SKM-1 (cell line): ENCODE data around the gene KRTAP13-1.

Experiments
- DNase-seq: peaks from one replicate; lab custom pipeline; 2025; ENCODE audit not compliant: unreplicated experiment; lab: John Stamatoyannopoulos, UW

Gene KRTAP13-1, protein sequence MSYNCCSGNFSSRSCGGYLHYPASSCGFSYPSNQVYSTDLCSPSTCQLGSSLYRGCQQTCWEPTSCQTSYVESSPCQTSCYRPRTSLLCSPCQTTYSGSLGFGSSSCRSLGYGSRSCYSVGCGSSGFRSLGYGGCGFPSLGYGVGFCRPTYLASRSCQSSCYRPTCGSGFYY

DNA sequence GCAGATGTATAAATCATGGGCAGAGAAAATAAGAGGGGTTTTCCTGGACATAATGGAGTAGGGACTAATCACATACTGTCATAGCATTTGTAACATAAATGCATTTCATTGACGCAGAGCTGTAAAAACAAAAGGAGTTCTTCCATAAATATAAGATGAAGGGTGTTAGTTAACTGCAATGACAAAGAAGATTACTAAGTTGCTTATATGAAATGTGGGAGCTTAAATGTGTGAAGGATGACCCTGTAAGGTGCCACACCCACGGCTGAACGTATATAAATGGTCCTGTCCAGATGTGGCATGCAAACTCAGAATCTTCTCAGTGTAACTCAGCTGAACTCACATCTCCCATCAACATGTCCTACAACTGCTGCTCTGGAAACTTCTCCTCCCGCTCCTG is at the start of gene KRTAP13-1:
Gene KRTAP13-1 (plus strand): TSS at position 301 of the 400 bp plus-strand sequence. CDS start 56 bp downstream, at position 357.
- DNase-seq = no peak

DNA sequence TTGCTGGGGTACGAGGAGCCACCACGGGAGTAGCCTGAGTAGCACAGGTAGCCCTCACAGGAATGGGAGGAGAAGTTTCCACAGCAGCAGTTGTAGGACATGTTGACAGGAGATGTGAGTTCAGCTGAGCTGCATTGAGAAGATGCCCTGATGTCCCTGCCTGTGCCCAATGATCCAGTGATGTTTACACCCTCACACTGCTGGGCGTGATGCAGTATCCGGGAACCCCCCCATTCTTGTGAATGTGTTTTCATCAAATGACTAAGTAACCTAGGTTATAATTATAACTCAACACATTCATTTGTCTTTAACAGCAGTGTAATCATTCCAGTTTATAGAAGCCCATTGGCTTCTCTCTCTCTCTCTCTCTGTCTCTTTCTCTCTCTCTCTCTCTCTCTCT is 47.3 kb upstream of the KRTAP13-1 start, which contains the start of gene KRTAP23-1:
Gene KRTAP23-1 (minus strand): TSS at position 101 of the 400 bp plus-strand sequence. CDS start 0 bp downstream, at position 101.
- DNase-seq = no peak

DNA sequence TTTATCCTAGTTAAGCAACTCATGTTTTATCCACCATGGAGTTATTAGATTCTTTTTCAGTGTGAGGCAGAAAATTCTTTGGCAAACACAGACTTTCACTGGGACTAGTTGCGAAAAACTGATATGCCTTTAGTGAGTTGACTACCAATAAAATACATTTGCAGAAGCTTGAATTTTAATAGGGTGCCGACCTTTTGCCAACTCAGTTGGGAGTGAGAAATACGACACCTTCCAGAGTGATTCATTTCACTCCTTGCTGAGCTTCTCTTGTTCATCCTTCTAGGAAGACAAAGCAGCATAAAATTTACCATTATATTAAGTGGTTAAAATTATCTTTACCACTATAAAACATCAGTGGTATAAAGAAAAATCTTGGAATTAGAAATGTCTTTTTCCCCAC is 46.3 kb upstream of the KRTAP13-1 start:
- DNase-seq = no peak

DNA sequence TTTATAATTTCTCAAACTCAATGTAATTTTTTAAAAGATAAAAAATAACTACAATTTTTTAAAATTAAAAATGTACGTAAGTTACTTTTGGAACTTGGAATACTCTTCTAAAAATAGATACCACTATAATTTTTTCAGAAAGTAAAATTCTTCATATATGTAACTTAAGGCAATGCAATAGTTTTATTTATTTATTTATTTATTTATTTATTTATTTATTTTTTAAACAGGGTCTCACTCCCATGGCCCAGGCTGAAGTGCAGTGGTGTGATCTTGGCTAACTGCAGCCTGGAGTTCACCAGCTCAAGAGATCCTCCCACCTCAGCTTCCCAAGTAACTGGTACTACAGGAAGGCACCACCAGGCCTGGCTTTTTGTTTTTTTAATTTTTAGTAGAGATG is 44.3 kb upstream of the KRTAP13-1 start:
- no peak for DNase-seq

DNA sequence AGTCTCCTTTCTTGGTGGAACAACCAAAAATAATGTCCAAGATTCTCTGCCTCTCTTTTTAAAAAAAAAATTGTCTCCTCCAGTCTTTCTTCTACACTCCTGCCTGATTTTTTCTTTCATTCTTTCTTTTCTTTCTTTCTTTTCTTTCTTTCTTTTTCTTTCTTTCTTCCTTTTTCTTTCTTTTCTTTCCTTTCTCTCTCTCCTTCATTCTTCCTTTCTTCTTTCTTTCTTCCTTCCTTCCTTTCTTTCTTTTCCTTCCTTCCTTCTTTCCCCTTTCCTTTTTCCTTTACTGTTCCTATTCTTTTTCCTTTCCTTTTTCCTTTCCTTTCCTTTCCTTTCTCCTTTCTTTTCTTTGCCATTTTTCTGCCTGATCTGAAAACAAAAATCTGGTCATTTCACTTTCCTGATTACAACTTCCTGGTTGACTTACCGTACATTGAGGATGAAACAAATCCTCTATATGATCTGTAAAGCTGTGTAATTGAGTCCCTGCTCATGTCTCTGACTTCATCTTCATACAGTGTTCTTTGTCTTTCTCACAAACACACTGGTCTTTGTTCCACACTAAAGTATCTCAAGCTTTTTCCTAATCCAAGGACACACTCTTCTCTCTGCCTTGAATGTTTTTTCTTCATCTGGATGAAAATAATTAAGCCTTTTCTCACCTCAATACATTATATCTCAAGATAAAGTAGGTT is 41.4 kb upstream of the KRTAP13-1 start:
- no peak for DNase-seq

DNA sequence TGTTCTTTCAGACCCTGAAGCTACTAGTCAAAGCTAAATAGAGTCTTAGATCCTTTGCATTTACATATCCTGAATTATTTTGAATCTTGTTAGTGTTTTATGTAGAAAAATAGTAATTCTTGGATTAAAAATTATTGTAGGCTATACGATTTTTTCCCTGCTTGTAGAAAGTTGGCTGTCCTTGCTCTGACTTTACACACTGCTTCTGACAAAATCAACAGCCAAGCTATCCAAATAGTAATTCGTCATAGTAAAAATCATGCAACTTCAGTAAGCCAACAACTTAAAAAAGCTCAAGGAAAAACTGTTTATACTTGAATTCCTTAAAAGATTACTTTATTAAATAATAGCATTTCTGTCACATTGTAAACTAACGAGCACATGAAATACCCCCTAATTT is 39.9 kb upstream of the KRTAP13-1 start:
- DNase-seq = no peak

DNA sequence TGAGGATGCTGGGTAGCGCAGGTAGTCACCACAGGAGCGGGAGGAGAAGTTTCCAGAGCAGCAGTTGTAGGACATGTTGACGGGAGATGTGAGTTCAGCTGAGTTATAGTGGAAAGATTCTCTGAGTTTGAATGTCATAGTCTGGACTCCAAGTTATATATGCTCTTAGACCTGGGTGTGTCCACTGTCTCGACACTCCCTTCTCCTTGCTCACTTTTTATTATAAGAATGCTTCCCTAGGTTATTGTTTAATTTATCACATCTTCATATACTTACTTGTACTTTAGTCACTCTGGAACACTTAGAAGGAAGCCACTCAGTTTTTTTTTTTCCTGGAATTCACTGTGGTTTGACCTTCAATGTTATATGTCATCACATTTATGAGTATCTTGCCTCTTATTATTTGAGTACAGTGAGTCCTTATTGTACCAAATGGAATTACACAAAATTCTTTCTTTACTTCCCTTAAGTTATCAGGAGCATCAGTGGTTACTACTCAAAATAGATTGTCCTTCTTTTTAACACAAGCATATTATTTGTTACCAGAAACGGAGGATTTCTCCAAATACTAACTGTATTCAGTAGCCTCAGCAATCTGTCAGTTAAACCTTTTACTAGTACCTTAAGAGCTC is 23.6 kb upstream of the KRTAP13-1 start, which contains the start of gene KRTAP13-2:
Gene KRTAP13-2 (minus strand): TSS at position 133 of the 632 bp plus-strand sequence. CDS start 58 bp downstream, at position 75.
- no peak for DNase-seq

DNA sequence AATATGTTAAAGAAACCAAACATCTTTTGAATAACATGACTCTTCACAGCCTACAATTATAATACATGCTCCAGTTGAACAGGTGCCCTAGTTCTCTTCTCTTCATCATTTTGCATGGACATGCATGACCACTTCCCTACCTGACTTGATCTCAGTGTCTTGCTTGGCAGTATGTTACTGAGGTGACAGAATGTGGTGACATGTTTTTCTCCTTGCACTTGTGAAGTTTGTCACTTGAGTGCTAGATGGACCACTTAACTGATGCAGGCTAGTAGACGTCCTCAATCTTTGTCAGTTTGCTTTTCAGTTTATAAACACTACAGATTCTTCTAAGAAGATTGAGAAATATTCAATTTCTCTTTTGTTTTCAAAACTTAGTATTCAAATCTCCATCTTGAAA is 13.6 kb upstream of the KRTAP13-1 start:
- no peak for DNase-seq

DNA sequence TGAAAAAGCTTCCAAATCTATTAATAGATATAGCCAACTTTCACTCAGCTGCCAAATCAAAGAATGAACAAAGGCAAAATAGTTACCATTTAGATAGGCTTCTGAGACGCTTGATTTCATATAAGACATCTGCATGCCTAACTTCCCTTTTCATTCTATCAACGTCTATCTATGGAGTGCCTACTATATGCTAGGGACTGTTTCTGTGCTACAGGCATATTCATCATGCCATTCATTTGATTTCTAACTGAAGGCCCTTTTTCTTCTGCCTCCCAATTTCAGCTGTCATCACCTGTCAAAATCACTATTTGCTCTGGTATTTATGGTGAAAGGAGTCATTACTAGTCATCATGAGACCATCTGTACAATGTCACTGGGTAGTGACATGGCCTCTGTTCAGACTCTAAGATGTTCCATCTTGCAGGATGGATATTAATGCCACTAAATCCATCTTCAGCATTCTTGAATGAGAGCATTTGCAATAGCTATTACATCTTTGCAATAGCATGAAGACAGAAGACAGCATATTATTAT is 4.3 kb upstream of the KRTAP13-1 start:
- DNase-seq = no peak

DNA sequence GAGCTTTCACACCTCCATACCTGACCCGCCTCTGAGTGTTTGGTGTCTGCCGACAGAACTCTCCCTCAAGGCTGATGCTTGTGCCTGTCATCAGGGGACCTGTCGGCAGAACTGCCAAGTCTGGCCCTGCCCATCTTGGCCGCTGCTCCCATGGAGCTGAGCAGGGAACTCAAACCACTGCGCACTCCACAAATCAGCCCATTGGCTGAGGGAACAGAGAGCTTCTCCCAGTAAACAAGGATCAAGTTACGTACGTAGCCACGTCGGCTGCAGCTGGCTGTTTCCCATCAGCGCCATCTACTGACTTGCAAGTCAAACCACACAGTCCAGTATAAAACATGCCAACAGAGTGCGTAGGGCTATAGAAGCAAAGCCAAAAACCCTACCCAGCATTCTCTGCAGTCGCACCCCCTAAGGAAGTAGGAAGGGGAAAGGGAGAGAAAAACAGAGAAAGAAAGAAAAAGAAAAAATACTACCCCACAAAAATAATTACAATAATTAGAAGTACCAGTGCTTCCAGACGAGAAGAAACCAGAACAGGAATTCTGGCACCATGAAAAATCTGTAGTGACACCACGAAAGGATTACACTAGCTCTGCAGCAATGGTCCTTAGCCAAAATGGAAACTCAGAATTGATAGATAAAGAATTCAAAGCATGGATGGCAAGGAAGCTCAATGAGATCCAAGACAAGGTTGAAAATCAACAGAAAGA is 13.1 kb downstream of the KRTAP13-1 start:
- no peak for DNase-seq

DNA sequence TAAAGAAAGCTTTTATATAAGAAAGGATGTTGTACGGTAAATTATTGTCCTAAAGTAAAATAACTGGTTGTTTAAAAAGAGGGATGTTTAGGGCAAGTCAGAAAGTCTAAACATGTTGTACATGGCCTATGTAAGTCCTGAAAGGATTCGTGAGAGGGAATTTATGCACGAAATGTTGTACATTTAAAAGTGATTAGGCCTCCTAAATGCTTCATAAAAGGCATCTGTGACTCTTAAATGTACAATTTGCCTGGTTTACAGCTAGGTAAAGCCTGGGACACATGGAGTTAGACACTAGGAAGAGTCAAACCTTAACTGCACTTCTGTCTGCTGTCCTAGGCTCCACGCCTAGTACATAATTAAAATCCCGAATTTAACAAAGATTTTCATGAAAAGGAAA is 20.2 kb downstream of the KRTAP13-1 start:
- DNase-seq = no peak

DNA sequence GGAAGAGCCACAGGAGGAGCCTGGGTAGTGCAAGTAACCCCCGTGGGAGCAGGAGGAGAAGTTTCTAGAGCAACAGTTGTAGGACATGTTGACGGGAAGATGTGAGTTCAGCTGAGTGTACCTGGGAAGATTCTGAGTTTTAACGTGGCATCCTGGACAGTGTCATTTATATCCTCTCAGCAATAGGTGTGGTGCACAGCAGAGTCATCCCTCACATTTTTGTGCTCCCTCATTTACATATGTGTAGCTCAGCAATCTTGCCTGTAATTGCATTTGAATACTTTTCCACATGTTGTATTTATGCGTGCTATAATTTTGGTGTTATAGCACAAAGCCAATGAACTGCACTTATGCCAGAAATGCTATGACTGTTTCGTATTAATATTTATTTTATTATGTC is 30.0 kb downstream of the KRTAP13-1 start, which contains the start of gene KRTAP13-3:
Gene KRTAP13-3 (minus strand): TSS at position 101 of the 400 bp plus-strand sequence. CDS start 14 bp downstream, at position 87.
- DNase-seq = no peak

DNA sequence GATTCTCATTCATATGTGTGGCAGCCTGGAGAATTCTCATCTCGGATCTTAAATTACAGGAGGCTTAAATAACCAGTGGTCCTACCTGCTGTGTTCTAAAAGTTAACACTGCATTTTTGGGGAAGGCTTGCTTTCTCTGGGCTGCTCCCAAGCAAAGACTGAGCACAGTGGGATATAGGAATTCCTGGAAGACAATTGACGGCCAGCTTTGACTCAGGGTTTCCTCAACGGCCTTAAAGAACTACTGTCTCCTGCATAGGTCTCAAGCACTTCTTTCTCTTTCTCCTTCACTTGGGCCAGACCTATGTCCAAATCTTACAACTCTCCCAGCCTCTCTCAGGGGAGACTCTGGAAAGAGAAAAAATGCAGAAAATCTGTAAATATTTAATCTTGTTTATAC is 30.9 kb downstream of the KRTAP13-1 start:
- DNase-seq = no peak

DNA sequence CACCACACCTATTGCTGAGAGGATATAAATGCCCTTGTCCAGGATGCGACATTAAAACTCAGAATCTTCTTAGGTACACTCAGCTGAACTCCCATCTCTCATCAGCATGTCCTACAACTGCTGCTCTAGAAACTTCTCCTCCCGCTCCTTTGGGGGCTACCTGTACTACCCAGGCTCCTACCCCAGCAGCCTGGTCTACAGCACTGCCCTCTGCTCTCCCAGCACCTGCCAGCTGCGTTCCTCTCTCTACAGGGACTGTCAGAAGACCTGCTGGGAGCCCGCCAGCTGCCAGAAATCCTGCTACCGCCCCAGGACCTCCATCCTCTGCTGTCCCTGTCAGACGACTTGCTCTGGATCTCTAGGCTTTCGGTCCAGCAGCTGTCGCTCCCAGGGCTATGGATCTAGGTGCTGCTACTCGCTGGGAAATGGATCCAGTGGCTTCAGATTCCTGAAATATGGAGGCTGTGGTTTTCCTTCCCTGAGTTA is 34.4 kb downstream of the KRTAP13-1 start, which contains the start of gene KRTAP13-4:
Gene KRTAP13-4 (plus strand): TSS at position 51 of the 486 bp plus-strand sequence. CDS start 56 bp downstream, at position 107.
- no peak for DNase-seq

DNA sequence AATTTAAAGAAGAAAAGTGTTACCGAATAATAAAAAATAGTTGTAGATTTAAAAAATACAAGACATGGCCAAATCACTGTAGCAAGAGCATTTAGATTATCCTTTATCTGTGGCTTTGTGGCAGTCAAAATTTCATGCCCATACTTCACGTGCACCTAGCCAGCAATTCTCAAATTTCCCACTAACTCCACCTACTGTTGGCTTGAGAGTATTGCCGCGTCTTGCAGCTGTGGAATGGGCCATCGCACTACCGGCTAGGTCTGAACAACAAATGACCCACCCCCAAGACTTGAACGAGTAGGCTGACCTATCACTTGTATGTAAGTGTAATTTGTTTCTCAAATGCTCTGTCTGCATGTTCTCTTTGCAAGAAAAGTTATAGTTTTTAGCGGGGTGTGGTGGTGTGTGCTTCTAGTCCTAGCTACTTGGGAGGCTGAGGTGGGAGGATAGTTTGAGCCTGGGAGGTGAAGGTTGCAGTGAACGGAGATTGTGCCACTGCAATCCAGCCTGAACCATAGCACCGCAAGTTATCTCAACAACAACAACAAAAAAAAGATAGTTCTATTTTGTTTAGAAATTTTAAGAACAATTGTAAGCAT is 38.3 kb downstream of the KRTAP13-1 start:
- DNase-seq = peak; percentile 62

DNA sequence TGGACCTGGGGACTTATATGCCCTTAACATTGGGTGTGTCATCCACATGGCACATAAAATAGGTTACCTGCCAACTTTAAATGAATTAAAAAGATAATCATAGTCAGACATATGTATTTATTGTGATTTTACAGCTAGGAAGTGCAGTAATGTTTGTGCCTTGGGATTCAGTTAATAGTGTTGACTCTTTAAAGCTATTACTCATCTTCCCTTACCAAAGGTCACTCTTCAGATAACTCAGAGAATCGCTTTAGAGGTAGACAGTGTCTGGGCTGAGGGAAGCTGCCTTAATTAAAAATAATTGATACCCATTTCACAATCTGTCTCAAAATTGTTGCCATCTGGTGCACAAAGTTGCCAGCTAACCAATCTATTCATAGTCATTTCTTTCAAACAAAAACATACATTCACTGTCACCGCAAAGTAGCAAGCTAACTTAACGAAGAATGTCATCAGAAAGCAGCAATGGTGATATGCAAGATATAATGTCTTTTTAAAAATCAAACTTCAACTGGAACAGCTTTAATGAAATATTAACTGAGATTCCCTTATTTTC is 41.3 kb downstream of the KRTAP13-1 start:
- no peak for DNase-seq

DNA sequence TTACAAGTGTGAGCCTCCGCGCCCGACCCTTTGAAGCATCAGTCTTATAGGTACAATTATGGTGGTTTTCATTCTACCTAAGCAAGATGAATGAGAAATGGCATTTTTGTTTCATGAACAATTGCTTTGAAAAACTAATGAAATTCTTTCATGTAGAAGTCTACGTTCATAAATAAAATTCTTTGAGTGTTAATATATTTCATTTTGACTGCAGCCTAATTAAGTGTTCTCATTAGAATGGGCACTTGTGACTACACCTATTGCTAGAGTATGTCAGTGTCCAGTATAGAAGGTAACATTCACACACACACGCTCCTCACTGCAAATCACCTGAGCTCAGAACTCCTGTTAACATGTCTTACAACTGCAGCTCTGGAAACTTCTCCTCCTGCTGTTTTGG is 44.1 kb downstream of the KRTAP13-1 start, which contains the start of gene KRTAP15-1:
Gene KRTAP15-1 (plus strand): TSS at position 301 of the 400 bp plus-strand sequence. CDS start 53 bp downstream, at position 354.
- no peak for DNase-seq

DNA sequence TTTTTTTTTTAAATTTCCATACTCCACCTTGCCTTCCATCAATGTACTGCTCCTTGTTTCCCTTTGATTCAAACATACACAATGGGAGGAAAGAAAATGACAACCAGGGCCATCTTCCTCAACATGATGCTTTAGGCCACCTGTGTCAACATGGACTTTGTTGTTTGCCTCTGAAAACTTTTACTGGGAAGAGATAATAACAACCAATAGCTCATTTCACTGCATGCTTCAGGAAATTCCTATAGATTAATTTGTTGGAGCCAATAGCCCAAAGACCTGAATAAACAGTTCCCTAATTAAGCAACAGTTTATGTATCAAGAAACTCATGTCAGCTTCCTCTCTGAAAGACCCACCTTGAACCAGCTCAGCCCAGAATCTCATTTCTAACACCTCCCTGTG is 47.4 kb downstream of the KRTAP13-1 start:
- DNase-seq = no peak

DNA sequence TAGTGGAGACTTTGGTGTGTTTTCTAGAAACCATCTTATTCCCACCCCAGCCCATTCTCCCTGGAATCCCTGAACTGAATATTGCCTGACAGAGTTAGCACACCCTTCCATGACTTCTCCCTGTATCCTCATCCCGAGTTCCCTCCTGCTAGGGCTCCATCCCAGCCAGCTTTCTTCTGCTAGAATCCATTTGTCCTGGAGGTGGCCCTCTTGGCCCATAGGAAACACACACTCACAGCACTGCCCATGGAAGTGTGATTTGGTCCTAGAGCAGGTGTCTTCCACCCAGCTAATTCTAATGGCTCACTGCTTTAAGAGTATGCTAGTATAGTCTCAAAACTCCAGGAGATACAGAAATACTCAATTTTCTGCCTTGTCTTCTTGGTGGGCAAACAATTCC is 48.4 kb downstream of the KRTAP13-1 start:
- DNase-seq = no peak
